OCI-LY1 (cell line): Measurements from ENCODE around the gene YIPF3.
"Not testable (repeated sequence)": the region's sequence is repeated elsewhere in the genome, so short reads cannot be mapped to it uniquely, and the experiment has no call there.

Source experiments
- H2AFZ ChIP-seq: fragments of 200-600 bp; sonication (generic), shearing (Covaris generic); 2 replicates; pipeline ENCODE4 v1.6.0; 2014; ENCODE audit warnings: antibody characterized with exemption, mild to moderate bottlenecking, low read length
- H3F3A ChIP-seq: fragments of 200-600 bp; sonication (generic), shearing (Covaris generic); 2 replicates; pipeline ENCODE4 v1.6.0; 2014; ENCODE audit warnings: mild to moderate bottlenecking, antibody characterized with exemption, low read length, moderate library complexity; ENCODE audit not compliant: insufficient read depth
- H3K27ac ChIP-seq: fragments of 200-600 bp; sonication (generic); 2 replicates; pipeline ENCODE4 v1.5.1; 2014; ENCODE audit warnings: low read length, mixed run types, mild to moderate bottlenecking, low read depth; ENCODE audit not compliant: poor library complexity, severe bottlenecking
- H3K27me3 ChIP-seq: fragments of 200-600 bp; sonication (generic); 2 replicates; pipeline ENCODE4 v1.6.0; 2014; ENCODE audit warnings: antibody characterized with exemption, mild to moderate bottlenecking, low read length, moderate library complexity; ENCODE audit not compliant: insufficient read depth
- H3K36me3 ChIP-seq: fragments of 200-600 bp; sonication (generic); 2 replicates; pipeline ENCODE4 v1.6.1; 2014; ENCODE audit warnings: mild to moderate bottlenecking, antibody characterized with exemption, low read length, moderate library complexity, mixed read lengths; ENCODE audit not compliant: insufficient read depth
- H3K4me1 ChIP-seq: fragments of 200-600 bp; sonication (generic); 2 replicates; pipeline ENCODE4 v1.5.1; 2014; ENCODE audit warnings: mild to moderate bottlenecking, low read length, moderate library complexity; ENCODE audit not compliant: insufficient read depth, severe bottlenecking
- H3K4me2 ChIP-seq: fragments of 200-600 bp; sonication (generic), shearing (Covaris generic); 2 replicates; pipeline ENCODE4 v1.6.1; 2014; ENCODE audit warnings: low read length
- H3K4me3 ChIP-seq: fragments of 200-600 bp; sonication (generic); 2 replicates; pipeline ENCODE4 v1.5.1; 2014; ENCODE audit warnings: low read length, low read depth, mild to moderate bottlenecking, mixed read lengths; ENCODE audit not compliant: poor library complexity, severe bottlenecking
- H3K79me2 ChIP-seq: fragments of 200-600 bp; shearing (Covaris generic); 2 replicates; pipeline ENCODE4 v1.6.1; 2016; ENCODE audit warnings: mixed run types, low read length, mixed read lengths; ENCODE audit not compliant: insufficient read depth
- H3K9ac ChIP-seq: fragments of 200-600 bp; sonication (generic), shearing (Covaris generic); 2 replicates; pipeline ENCODE4 v1.6.1; 2014; ENCODE audit warnings: mild to moderate bottlenecking, low read length, mixed read lengths
- H3K9me2 ChIP-seq: fragments of 200-600 bp; sonication (generic), shearing (Covaris generic); 2 replicates; pipeline ENCODE4 v1.6.1; 2014; ENCODE audit warnings: low read depth, mild to moderate bottlenecking, low read length, mixed read lengths
- H3K9me3 ChIP-seq: fragments of 200-600 bp; shearing (Covaris generic); 2 replicates; pipeline ENCODE4 v1.6.1; 2014; ENCODE audit warnings: low read length, mixed read lengths
- H4K20me1 ChIP-seq: fragments of 200-600 bp; sonication (generic), shearing (Covaris generic); 2 replicates; pipeline ENCODE4 v1.6.0; 2016; ENCODE audit warnings: mild to moderate bottlenecking, low read length; ENCODE audit not compliant: insufficient read depth
- EZH2 ChIP-seq: fragments of 200-600 bp; sonication (generic), shearing (Covaris generic); IDR thresholded peaks from 2 replicates; pipeline ENCODE4 v1.8.0; 2017; ENCODE audit warnings: borderline replicate concordance, mixed run types, mild to moderate bottlenecking, antibody characterized with exemption, low read length, moderate library complexity, mixed read lengths
- TF ChIP-seq, protein P1 (sequence below): fragments of 200-600 bp; sonication (generic), shearing (Covaris generic); IDR thresholded peaks from 2 replicates; pipeline ENCODE4 v1.5.1; 2017; ENCODE audit warnings: mild to moderate bottlenecking, antibody characterized with exemption, low read length, moderate library complexity, mixed read lengths

The YIPF3 gene

GRCh38 chr6:43544461-43544860 lies 27.7 kb upstream of the YIPF3 start:
- Histone ChIP-seq H3K9ac (no peak overlapping the region), H3K36me3 (peaks cover 91% of the 10 kb centered on the region), H3K9me2 (no peaks in the 10 kb centered on the region), H3F3A (no peaks in the 10 kb centered on the region), H3K4me2 (no peak overlapping the region), H3K4me3 (no peak overlapping the region), H3K27ac (no peak overlapping the region), H3K4me1 (no peaks in the 10 kb centered on the region), H3K9me3 (no peaks in the 10 kb centered on the region), H3K79me2 (no peaks in the 10 kb centered on the region), H2AFZ (no peak overlapping the region), H3K27me3 (no peaks in the 10 kb centered on the region), H4K20me1 (no peaks in the 10 kb centered on the region)
- no peak for TF ChIP-seq EZH2
- TF ChIP-seq, protein P1, sequence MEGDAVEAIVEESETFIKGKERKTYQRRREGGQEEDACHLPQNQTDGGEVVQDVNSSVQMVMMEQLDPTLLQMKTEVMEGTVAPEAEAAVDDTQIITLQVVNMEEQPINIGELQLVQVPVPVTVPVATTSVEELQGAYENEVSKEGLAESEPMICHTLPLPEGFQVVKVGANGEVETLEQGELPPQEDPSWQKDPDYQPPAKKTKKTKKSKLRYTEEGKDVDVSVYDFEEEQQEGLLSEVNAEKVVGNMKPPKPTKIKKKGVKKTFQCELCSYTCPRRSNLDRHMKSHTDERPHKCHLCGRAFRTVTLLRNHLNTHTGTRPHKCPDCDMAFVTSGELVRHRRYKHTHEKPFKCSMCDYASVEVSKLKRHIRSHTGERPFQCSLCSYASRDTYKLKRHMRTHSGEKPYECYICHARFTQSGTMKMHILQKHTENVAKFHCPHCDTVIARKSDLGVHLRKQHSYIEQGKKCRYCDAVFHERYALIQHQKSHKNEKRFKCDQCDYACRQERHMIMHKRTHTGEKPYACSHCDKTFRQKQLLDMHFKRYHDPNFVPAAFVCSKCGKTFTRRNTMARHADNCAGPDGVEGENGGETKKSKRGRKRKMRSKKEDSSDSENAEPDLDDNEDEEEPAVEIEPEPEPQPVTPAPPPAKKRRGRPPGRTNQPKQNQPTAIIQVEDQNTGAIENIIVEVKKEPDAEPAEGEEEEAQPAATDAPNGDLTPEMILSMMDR, result no peak

DNA sequence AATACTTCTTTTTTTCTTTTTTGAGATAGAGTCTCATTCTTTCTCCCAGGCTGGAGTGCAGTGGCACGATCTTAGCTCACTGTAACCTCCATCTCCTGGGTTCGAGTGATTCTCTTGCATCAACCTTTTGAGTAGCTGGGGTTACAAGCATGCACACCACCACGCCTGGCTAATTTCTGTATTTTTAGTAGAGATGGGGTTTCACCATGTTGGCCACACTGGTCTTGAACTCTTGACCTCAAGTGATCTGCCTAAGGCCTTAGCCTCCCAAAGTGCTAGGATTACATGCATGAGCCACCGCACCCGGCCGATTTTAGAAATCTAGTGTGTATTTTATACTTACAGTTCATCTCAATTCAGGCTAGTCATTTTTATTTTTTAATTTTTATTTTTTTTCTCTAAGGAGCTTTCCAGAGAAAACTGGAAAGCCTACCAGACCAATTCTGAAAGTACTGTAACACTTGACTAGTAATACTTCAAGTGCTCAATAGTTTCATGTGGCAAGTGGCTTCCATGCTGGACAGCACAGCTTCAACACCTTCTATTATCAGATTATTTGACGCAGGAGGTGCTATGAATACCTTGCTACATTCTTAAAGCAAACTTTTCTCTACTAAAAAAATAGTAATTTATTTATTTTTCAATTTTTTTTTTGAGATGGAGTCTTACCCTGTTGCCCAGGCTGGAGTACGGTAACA lies 25.2 kb upstream of the YIPF3 start:
- H3K9ac ChIP-seq, result no peak overlapping the region
- no peaks in the 10 kb centered on the region for H3K9me3 ChIP-seq
- no peaks in the 10 kb centered on the region for H4K20me1 ChIP-seq
- no peaks in the 10 kb centered on the region for H3F3A ChIP-seq
- no peak overlapping the region for H3K4me3 ChIP-seq
- H2AFZ ChIP-seq, result no peak overlapping the region
- H3K27ac ChIP-seq, result no peak overlapping the region
- H3K27me3 ChIP-seq, result no peaks in the 10 kb centered on the region
- H3K79me2 ChIP-seq, result no peaks in the 10 kb centered on the region
- TF ChIP-seq, protein P1, result no peak
- TF ChIP-seq EZH2, result no peak
- H3K4me1 ChIP-seq, result no peaks in the 10 kb centered on the region
- peaks cover 86% of the 10 kb centered on the region for H3K36me3 ChIP-seq
- H3K4me2 ChIP-seq, result no peak overlapping the region
- no peaks in the 10 kb centered on the region for H3K9me2 ChIP-seq

DNA sequence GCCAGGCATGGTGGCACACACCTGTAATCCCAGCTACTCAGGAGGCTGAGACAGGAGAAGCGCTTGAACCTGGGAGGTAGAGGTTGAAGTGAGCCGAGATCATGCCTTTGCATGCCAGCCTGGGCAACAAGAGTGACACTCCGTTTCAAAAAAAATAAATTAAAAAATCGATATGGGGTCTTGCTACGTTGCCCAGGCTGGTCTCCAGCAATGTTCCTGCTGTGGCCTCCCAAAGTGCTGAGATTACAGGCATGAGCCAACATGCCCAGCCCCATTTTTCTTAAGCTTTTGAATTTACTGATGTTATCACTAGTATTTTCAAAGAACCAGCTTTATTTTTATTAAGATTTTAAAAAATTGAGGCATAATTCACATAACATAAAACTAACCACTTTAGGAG lies 23.8 kb upstream of the YIPF3 start:
- Histone ChIP-seq H3K9ac (no peak overlapping the region), H4K20me1 (no peaks in the 10 kb centered on the region), H3K36me3 (peaks cover 75% of the 10 kb centered on the region), H3F3A (no peaks in the 10 kb centered on the region), H3K4me2 (no peak overlapping the region), H3K4me3 (no peak overlapping the region), H2AFZ (no peak overlapping the region), H3K4me1 (no peaks in the 10 kb centered on the region), H3K9me2 (no peaks in the 10 kb centered on the region), H3K79me2 (no peaks in the 10 kb centered on the region), H3K9me3 (no peaks in the 10 kb centered on the region), H3K27me3 (no peaks in the 10 kb centered on the region), H3K27ac (no peak overlapping the region)
- TF ChIP-seq EZH2, result no peak
- TF ChIP-seq, protein P1, result no peak

DNA sequence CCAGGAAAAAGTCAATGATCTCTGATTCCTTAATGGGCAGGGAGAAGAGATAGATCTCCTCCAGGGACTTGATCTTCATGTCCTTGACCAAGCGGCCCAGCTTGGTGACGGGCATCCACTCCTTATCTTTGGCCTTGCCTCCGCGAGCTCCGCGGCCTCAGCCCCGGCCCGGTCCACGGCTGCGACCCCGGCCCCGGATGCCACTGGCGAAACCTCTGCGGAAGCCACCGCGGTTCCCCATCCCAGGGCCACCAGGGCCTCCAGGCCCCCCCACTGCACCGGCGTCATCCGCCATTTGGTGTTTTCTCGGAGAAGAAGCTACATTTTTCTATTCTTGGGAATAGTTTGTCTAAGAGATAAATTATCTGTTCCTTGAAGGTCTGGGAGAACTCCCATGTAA lies 22.7 kb upstream of the YIPF3 start:
- H3K4me2 ChIP-seq, H3K27ac ChIP-seq, H3K9me2 ChIP-seq, H3K4me3 ChIP-seq, H3K4me1 ChIP-seq, H4K20me1 ChIP-seq, H2AFZ ChIP-seq, H3K9ac ChIP-seq, H3K27me3 ChIP-seq, H3K9me3 ChIP-seq, H3K79me2 ChIP-seq, H3F3A ChIP-seq: not testable (repeated sequence)
- H3K36me3 ChIP-seq, result peaks cover 70% of the 10 kb centered on the region

DNA sequence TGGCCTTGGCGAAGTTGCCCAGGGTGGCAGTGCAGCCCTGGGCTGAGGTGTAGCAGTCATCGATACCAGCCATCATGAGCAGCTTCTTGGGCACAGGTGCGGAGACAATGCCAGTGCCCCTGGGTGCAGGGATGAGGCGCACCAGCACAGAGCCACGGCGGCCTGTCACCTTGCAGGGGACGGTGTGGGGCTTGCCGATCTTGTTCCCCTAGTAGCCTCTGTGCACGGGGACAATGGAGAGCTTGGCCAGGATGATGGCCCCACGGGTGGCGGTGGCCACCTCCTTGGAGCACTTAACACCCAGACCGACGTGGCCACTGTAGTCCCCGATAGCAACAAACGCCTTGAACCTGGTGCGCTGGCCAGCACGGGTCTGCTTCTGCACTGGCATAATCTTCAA lies 22.3 kb upstream of the YIPF3 start:
- H3K27me3 ChIP-seq, H3K4me3 ChIP-seq, H3F3A ChIP-seq, H3K9ac ChIP-seq, H3K9me3 ChIP-seq, H4K20me1 ChIP-seq, H3K27ac ChIP-seq, H3K79me2 ChIP-seq, H3K9me2 ChIP-seq, H3K4me2 ChIP-seq, H2AFZ ChIP-seq, H3K4me1 ChIP-seq: not testable (repeated sequence)
- peaks cover 71% of the 10 kb centered on the region for H3K36me3 ChIP-seq
